Glutamatergic neuron (in vitro differentiated cells): Measurements from ENCODE around the gene RPL41. TPM values are rescaled to one million over a fixed set of nuclear protein-coding genes. Genes with fewer than 3 reads are reported as not detected.

Source experiments
- DNase-seq: peaks from one replicate; pipeline ENCODE4 v3.0.0; 2022
- H3K27ac Mint-ChIP-seq: one replicate; pipeline ENCODE4 v1.8.0; 2020; ENCODE audit warnings: mild to moderate bottlenecking, mixed read lengths, inconsistent platforms; ENCODE audit not compliant: unreplicated experiment
- H3K27me3 Mint-ChIP-seq: one replicate; pipeline ENCODE4 v1.8.0; 2020; ENCODE audit warnings: mild to moderate bottlenecking, moderate library complexity, mixed read lengths, inconsistent platforms; ENCODE audit not compliant: unreplicated experiment
- H3K36me3 Mint-ChIP-seq: one replicate; pipeline ENCODE4 v1.8.0; 2020; ENCODE audit warnings: mild to moderate bottlenecking, mixed read lengths, inconsistent platforms; ENCODE audit not compliant: unreplicated experiment
- H3K4me1 Mint-ChIP-seq: one replicate; pipeline ENCODE4 v1.8.0; 2020; ENCODE audit warnings: mild to moderate bottlenecking, low read depth, mixed read lengths, inconsistent platforms; ENCODE audit not compliant: unreplicated experiment
- H3K4me3 Mint-ChIP-seq: one replicate; pipeline ENCODE4 v1.8.0; 2020; ENCODE audit warnings: mild to moderate bottlenecking, mixed read lengths, inconsistent platforms; ENCODE audit not compliant: unreplicated experiment
- H3K9me3 Mint-ChIP-seq: one replicate; pipeline ENCODE4 v1.8.0; 2020; ENCODE audit warnings: mild to moderate bottlenecking, moderate library complexity, mixed read lengths, inconsistent platforms; ENCODE audit not compliant: unreplicated experiment
- total RNA-seq: library from RNA; stranded (reverse); fragmentation: NEBNext Ultra II Directional; extraction: Animal tissue kit (Norgen Biotek cat#: 25700); gene quantifications from one replicate; pipeline ENCODE4 v1.2.1, GENCODE V29; 2021; ENCODE audit not compliant: unreplicated experiment
- TF ChIP-seq, protein P1 (sequence below): fragments of 200-600 bp; sonication (generic); IDR thresholded peaks from one replicate; pipeline ENCODE4 v1.5.0; 2021; ENCODE audit not compliant: partially characterized antibody, unreplicated experiment

Gene RPL41
- total RNA-seq, 1 donor from 2014 or later = 1,433 TPM

DNA sequence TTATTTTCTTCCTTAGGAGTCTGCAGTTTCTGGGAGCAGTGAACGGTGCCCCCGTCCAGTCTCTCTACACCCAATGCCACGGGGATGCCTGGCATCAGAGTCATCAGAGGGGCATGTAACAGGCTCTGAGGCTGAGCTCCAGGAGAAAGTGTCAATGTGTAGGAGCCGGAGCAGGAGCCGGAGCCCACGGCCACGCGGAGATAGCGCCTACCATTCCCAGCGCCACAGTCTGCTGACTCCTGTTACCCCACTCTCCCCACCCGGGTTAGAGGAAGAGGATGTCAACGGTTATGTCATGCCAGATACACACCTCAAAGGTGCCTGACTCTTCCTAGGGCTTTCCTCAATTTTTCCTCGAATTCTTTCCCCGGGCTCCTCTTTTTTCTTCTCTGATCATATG lies 15.4 kb upstream of the RPL41 start:
- DNase-seq = no peak
- Mint-ChIP-seq H3K9me3 (peaks cover 2% of the 10 kb centered on the region), H3K4me3 (no peak overlapping the region), H3K27ac (no peak overlapping the region), H3K36me3 (no peaks in the 10 kb centered on the region), H3K4me1 (peaks cover 9% of the 10 kb centered on the region), H3K27me3 (no peaks in the 10 kb centered on the region)
- TF ChIP-seq, protein P1, sequence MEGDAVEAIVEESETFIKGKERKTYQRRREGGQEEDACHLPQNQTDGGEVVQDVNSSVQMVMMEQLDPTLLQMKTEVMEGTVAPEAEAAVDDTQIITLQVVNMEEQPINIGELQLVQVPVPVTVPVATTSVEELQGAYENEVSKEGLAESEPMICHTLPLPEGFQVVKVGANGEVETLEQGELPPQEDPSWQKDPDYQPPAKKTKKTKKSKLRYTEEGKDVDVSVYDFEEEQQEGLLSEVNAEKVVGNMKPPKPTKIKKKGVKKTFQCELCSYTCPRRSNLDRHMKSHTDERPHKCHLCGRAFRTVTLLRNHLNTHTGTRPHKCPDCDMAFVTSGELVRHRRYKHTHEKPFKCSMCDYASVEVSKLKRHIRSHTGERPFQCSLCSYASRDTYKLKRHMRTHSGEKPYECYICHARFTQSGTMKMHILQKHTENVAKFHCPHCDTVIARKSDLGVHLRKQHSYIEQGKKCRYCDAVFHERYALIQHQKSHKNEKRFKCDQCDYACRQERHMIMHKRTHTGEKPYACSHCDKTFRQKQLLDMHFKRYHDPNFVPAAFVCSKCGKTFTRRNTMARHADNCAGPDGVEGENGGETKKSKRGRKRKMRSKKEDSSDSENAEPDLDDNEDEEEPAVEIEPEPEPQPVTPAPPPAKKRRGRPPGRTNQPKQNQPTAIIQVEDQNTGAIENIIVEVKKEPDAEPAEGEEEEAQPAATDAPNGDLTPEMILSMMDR = no peak

GRCh38 chr12:56102683-56103065 lies 13.8 kb upstream of the RPL41 start:
- no peak for DNase-seq
- Mint-ChIP-seq H3K4me1 (peaks cover 13% of the 10 kb centered on the region), H3K36me3 (no peaks in the 10 kb centered on the region), H3K4me3 (no peak overlapping the region), H3K27me3 (no peaks in the 10 kb centered on the region), H3K9me3 (peaks cover 2% of the 10 kb centered on the region), H3K27ac (no peak overlapping the region)
- TF ChIP-seq, protein P1 = no peak

DNA sequence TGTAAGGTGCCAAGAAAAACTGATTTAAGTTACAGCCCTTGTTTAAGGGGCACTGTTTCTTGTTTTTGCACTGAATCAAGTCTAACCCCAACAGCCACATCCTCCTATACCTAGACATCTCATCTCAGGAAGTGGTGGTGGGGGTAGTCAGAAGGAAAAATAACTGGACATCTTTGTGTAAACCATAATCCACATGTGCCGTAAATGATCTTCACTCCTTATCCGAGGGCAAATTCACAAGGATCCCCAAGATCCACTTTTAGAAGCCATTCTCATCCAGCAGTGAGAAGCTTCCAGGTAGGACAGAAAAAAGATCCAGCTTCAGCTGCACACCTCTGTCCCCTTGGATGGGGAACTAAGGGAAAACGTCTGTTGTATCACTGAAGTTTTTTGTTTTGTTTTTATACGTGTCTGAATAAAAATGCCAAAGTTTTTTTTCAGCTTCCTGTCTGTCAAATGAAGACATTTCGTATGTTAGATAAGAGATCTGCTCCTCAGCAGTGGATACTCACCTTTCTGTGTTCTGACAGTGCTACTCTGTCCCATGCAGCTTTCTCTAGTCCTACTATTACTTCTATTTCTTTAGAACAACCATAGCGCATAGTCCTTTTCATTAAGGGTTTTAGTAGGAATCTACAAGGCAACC lies 13.2 kb upstream of the RPL41 start:
- no peak for DNase-seq
- peak overlapping the region; percentile 95 for H3K27ac Mint-ChIP-seq
- peaks cover 13% of the 10 kb centered on the region for H3K4me1 Mint-ChIP-seq
- peaks cover 2% of the 10 kb centered on the region for H3K9me3 Mint-ChIP-seq
- TF ChIP-seq, protein P1 = no peak
- H3K27me3 Mint-ChIP-seq = no peaks in the 10 kb centered on the region
- H3K36me3 Mint-ChIP-seq = no peaks in the 10 kb centered on the region
- peak overlapping the region; percentile 100 for H3K4me3 Mint-ChIP-seq

- Mint-ChIP-seq H3K27ac (peak overlapping the region; percentile 95), H3K4me1 (peaks cover 13% of the 10 kb centered on the region), H3K36me3 (no peaks in the 10 kb centered on the region), H3K27me3 (no peaks in the 10 kb centered on the region), H3K9me3 (peaks cover 2% of the 10 kb centered on the region), H3K4me3 (peak overlapping the region; percentile 100)
- no peak for DNase-seq
- TF ChIP-seq, protein P1 = no peak
These were observed 12.7 kb upstream of the RPL41 start for GRCh38 chr12:56103823-56104108.

- no peaks in the 10 kb centered on the region for H3K27me3 Mint-ChIP-seq
- DNase-seq = peak; percentile 98
- peaks cover 13% of the 10 kb centered on the region for H3K4me1 Mint-ChIP-seq
- TF ChIP-seq, protein P1 = no peak
- H3K4me3 Mint-ChIP-seq = peak within 1 kb of the TSS; percentile 100
- no peaks in the 10 kb centered on the region for H3K36me3 Mint-ChIP-seq
- peak within 1 kb of the TSS; percentile 95 for H3K27ac Mint-ChIP-seq
- peaks cover 2% of the 10 kb centered on the region for H3K9me3 Mint-ChIP-seq
These were observed 12.2 kb upstream of the RPL41 start, which contains the start of gene PA2G4 for GRCh38 chr12:56104109-56104814. Gene PA2G4, plus strand, starts transcription at chr12:56104559. Its CDS starts 179 bp downstream, at chr12:56104738.
